ENCODE data around the gene MAP4. TPM values are rescaled to one million over a fixed set of nuclear protein-coding genes. Genes with fewer than 3 reads are reported as not detected.

MAP4 gene
- total and polyA plus RNA-seq, 2 experiments from 2014 or later, result 121 to 235 TPM

DNA sequence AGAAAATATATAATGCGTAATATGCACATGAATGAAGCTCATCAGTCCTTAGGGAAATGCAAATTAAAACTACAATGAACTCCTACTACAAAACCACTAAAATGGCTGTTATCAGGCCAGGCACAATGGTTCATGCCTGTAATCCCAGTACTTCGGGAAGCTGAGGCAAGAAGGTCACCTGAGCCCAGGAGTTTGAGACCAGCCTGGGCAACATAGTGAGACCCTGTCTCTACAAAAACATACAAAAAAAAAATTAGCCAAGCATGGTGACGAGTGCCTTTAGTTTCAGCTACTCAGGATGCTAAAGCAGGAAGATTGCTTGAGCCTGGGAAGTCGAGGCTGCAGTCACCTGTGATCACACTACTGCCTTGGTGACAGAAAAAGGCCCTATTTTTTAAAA lies 85.2 kb downstream of the MAP4 start:
- Histone ChIP-seq H3K4me3 (no peak overlapping the region), H3K9ac (no peak overlapping the region), H3K9me3 (ENCODE audit: low read depth) (no peaks in the 10 kb centered on the region), H3K9me2 (ENCODE audit: insufficient read depth) (no peaks in the 10 kb centered on the region), H3K4me1 (ENCODE audit: insufficient read depth) (no peaks in the 10 kb centered on the region), H3K27ac (no peak overlapping the region), H3K79me2 (ENCODE audit: insufficient read depth) (peaks cover 97% of the 10 kb centered on the region), H3K27me3 (replicated peaks; ENCODE audit: insufficient read depth) (no peaks in the 10 kb centered on the region), H2AFZ (no peak overlapping the region), H3F3A (ENCODE audit: insufficient read depth) (no peaks in the 10 kb centered on the region), H3K36me3 (ENCODE audit: low read depth) (peaks cover 13% of the 10 kb centered on the region), H3K4me2 (ENCODE audit: unreplicated experiment) (no peak overlapping the region), H4K20me1 (ENCODE audit: insufficient read depth) (peaks cover 18% of the 10 kb centered on the region)
- DNase-seq, result no peak
- in situ Hi-C loops (cut with MboI), result no loop called here
- TF ChIP-seq EZH2phosphoT487 (IDR thresholded peaks at IDR 0.05; ENCODE audit: insufficient read depth, low read depth) (no peak), EZH2 (IDR thresholded peaks at IDR 0.05; ENCODE audit: insufficient read depth, poor library complexity, severe bottlenecking) (no peak)
- 92 to 96% methylated on average over 4 of the region's 4 CpGs for WGBS, 2 experiments (ENCODE audit: low coverage in 1 of 2, low lambda C conversion rate in 2 of 2, missing lambda C conversion rate in 2 of 2)

DNA sequence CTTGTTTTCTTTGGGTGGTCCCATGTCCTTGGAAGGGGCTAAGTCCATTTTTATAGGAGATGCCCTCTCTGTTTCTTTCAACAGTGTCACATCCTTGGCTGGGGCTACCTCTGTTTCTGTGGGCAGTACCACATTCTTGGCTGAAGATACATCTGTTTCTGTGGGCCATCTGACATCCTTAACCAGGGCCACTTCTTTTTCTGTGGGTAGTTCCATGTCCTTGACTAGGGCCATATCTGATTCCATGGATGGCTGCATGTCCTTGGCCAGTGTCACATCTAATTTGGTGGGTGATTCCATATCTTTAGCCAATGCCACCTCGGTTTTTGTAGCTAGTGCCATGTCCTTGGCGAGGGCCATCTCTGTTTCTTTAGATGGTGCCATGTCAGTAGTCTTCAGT lies 99.5 kb downstream of the MAP4 start:
- no peak overlapping the region for H2AFZ ChIP-seq
- peaks cover 70% of the 10 kb centered on the region for H3K36me3 ChIP-seq (ENCODE audit: low read depth)
- peaks cover 21% of the 10 kb centered on the region for H3F3A ChIP-seq (ENCODE audit: insufficient read depth)
- DNase-seq, result no peak
- H3K4me2 ChIP-seq (ENCODE audit: unreplicated experiment), result no peak overlapping the region
- in situ Hi-C loops (cut with MboI), result no loop called here
- no peaks in the 10 kb centered on the region for H3K9me2 ChIP-seq (ENCODE audit: insufficient read depth)
- no peaks in the 10 kb centered on the region for H3K9me3 ChIP-seq (ENCODE audit: low read depth)
- 95 to 97% methylated on average over 2 of the region's 2 CpGs for WGBS, 2 experiments (ENCODE audit: low coverage in 1 of 2, low lambda C conversion rate in 2 of 2, missing lambda C conversion rate in 2 of 2)
- H4K20me1 ChIP-seq (ENCODE audit: insufficient read depth), result no peaks in the 10 kb centered on the region; the same call in 1 of the 2 replicates
- no peak overlapping the region for H3K9ac ChIP-seq
- H3K27ac ChIP-seq, result no peak overlapping the region
- no peaks in the 10 kb centered on the region for H3K27me3 ChIP-seq (replicated peaks; ENCODE audit: insufficient read depth)
- H3K4me3 ChIP-seq, result no peak overlapping the region
- TF ChIP-seq EZH2 (IDR thresholded peaks at IDR 0.05; ENCODE audit: insufficient read depth, poor library complexity, severe bottlenecking), result no peak
- TF ChIP-seq EZH2phosphoT487 (IDR thresholded peaks at IDR 0.05; ENCODE audit: insufficient read depth, low read depth), result no peak
- H3K79me2 ChIP-seq (ENCODE audit: insufficient read depth), result peaks cover 95% of the 10 kb centered on the region
- peaks cover 10% of the 10 kb centered on the region for H3K4me1 ChIP-seq (ENCODE audit: insufficient read depth)

DNA sequence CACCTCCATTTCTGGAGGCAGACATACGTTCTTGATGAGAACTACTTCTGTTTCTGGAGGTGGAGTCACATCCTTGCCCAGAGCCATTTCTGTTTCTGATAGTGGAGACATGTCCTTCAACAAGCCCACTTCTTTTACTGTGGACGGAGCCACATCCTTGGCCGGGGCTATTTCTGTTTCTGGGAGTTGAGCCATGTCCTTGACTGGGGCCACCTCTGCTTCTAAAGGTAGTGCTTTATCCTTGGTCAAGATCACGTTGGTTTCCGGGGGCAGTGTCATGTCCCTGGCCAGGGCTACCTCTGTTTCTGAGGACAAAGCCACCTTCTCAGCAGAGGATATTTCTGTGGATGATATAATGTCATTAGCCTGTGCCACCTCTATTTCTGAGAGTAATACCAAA lies 100.0 kb downstream of the MAP4 start:
- Histone ChIP-seq H3K9me3 (ENCODE audit: low read depth) (no peaks in the 10 kb centered on the region), H3K4me3 (no peak overlapping the region), H3K79me2 (ENCODE audit: insufficient read depth) (peaks cover 90% of the 10 kb centered on the region), H3K9ac (no peak overlapping the region), H3K4me2 (ENCODE audit: unreplicated experiment) (no peak overlapping the region), H3K4me1 (ENCODE audit: insufficient read depth) (peaks cover 15% of the 10 kb centered on the region), H2AFZ (no peak overlapping the region), H3K27me3 (replicated peaks; ENCODE audit: insufficient read depth) (no peaks in the 10 kb centered on the region), H3F3A (ENCODE audit: insufficient read depth) (peaks cover 25% of the 10 kb centered on the region), H4K20me1 (ENCODE audit: insufficient read depth) (no peaks in the 10 kb centered on the region; the same call in 1 of the 2 replicates), H3K27ac (no peak overlapping the region), H3K36me3 (ENCODE audit: low read depth) (peaks cover 70% of the 10 kb centered on the region), H3K9me2 (ENCODE audit: insufficient read depth) (no peaks in the 10 kb centered on the region)
- DNase-seq, result no peak
- WGBS, 2 experiments (ENCODE audit: low coverage in 1 of 2, low lambda C conversion rate in 2 of 2, missing lambda C conversion rate in 2 of 2), result 87 to 88% methylated on average over 5 of the region's 5 CpGs
- in situ Hi-C loops (cut with MboI), result no loop called here
- TF ChIP-seq EZH2 (IDR thresholded peaks at IDR 0.05; ENCODE audit: insufficient read depth, poor library complexity, severe bottlenecking), result no peak
- no peak for TF ChIP-seq EZH2phosphoT487 (IDR thresholded peaks at IDR 0.05; ENCODE audit: insufficient read depth, low read depth)

DNA sequence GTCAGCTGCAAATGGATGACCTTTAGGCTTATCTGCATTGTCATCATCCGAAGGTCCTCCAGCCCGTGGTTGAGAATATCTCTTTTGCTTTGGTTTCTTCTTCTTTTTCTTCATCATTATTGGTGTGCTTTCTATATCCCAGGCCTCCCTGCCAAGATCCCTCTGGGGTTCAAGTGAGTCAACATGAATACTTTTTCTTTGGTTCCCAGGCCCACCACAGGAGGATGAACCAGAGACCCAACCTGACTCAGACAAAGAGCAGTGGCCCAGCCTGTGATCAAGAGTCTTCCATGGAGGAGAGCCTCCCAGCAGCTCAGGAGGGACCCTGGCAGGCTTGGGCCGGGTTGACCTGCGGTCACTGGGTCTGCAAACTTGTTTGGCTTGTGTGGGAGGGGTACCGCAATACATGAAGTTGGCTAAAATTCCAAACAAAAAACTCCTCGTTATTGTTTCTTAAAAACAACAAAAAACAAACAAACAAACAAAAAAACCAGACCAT lies 104.2 kb downstream of the MAP4 start:
- in situ Hi-C loops (cut with MboI), result no loop called here
- Histone ChIP-seq H3K79me2 (ENCODE audit: insufficient read depth) (peaks cover 69% of the 10 kb centered on the region), H3K9me2 (ENCODE audit: insufficient read depth) (no peaks in the 10 kb centered on the region), H3F3A (ENCODE audit: insufficient read depth) (peaks cover 55% of the 10 kb centered on the region), H3K9me3 (ENCODE audit: low read depth) (no peaks in the 10 kb centered on the region), H3K4me2 (ENCODE audit: unreplicated experiment) (no peak overlapping the region), H3K36me3 (ENCODE audit: low read depth) (peaks cover 51% of the 10 kb centered on the region), H3K9ac (no peak overlapping the region), H3K4me3 (no peak overlapping the region), H3K27me3 (replicated peaks; ENCODE audit: insufficient read depth) (no peaks in the 10 kb centered on the region), H3K27ac (peak overlapping the region; percentile 71), H2AFZ (no peak overlapping the region), H4K20me1 (ENCODE audit: insufficient read depth) (peaks cover 9% of the 10 kb centered on the region; the same call in 1 of the 2 replicates), H3K4me1 (ENCODE audit: insufficient read depth) (peaks cover 24% of the 10 kb centered on the region)
- DNase-seq, result peak; percentile 51
- 85 to 89% methylated on average over 6 of the region's 6 CpGs for WGBS, 2 experiments (ENCODE audit: low coverage in 1 of 2, low lambda C conversion rate in 2 of 2, missing lambda C conversion rate in 2 of 2)
- no peak for TF ChIP-seq EZH2 (IDR thresholded peaks at IDR 0.05; ENCODE audit: insufficient read depth, poor library complexity, severe bottlenecking)
- no peak for TF ChIP-seq EZH2phosphoT487 (IDR thresholded peaks at IDR 0.05; ENCODE audit: insufficient read depth, low read depth)

Data from GM23248 (cell line).